HK-2 (cell line): Measurements from ENCODE around the gene INSL6.
A peak's percentile ranks its signal among the peaks of the same experiment; 100 is the strongest.
"Not testable (repeated sequence)": the region's sequence is repeated elsewhere in the genome, so short reads cannot be mapped to it uniquely, and the experiment has no call there.

Source experiments
- DNase-seq: peaks from one replicate; pipeline ENCODE4 v3.0.0-alpha.2; 2018; ENCODE audit not compliant: unreplicated experiment

INSL6 gene

GRCh38 chr9:5185220-5185840 lies at the start of gene INSL6:
Gene INSL6 (minus strand): TSS chr9:5185639. CDS start chr9:5185602, 37 bp downstream.
- DNase-seq: no peak

- DNase-seq: no peak
Measured at GRCh38 chr9:5231212-5231611, 45.8 kb upstream of the INSL6 start, which contains the start of gene INSL4. Gene INSL4 (plus strand): TSS chr9:5231419. CDS start chr9:5231524, 105 bp downstream.

- no peak for DNase-seq
Measured at GRCh38 chr9:5230554-5230953, 45.1 kb upstream of the INSL6 start.

GRCh38 chr9:5205071-5205470 lies 19.6 kb upstream of the INSL6 start:
- no peak for DNase-seq

- DNase-seq: no peak
Measured at GRCh38 chr9:5195463-5195862, 10.0 kb upstream of the INSL6 start.

GRCh38 chr9:5193345-5193744 lies 7.9 kb upstream of the INSL6 start:
- no peak for DNase-seq

GRCh38 chr9:5191985-5192384 lies 6.5 kb upstream of the INSL6 start:
- DNase-seq: no peak

GRCh38 chr9:5188060-5188984 lies 2.9 kb upstream of the INSL6 start:
- no peak for DNase-seq

- DNase-seq: peak; percentile 44
Measured at GRCh38 chr9:5186416-5187169, 1.2 kb upstream of the INSL6 start.

GRCh38 chr9:5184776-5185175 lies 663 bp downstream of the INSL6 start:
- DNase-seq: no peak

- not testable (repeated sequence) for DNase-seq
Measured at GRCh38 chr9:5180631-5181030, 4.8 kb downstream of the INSL6 start.

- no peak for DNase-seq
Measured at GRCh38 chr9:5178126-5178805, 7.2 kb downstream of the INSL6 start.

GRCh38 chr9:5146241-5146640 lies 39.2 kb downstream of the INSL6 start:
- no peak for DNase-seq

- no peak for DNase-seq
Measured at GRCh38 chr9:5144217-5144616, 41.2 kb downstream of the INSL6 start.

GRCh38 chr9:5140151-5140550 lies 45.3 kb downstream of the INSL6 start:
- DNase-seq: no peak

- no peak for DNase-seq
Measured at GRCh38 chr9:5122516-5122915, 62.9 kb downstream of the INSL6 start.

- DNase-seq: no peak
Measured at GRCh38 chr9:5122116-5122515, 63.3 kb downstream of the INSL6 start.

- no peak for DNase-seq
Measured at GRCh38 chr9:5113994-5114748, 71.3 kb downstream of the INSL6 start.
